ENCODE results near the gene MS4A4E. TPM values are rescaled to one million over a fixed set of nuclear protein-coding genes. Genes with fewer than 3 reads are reported as not detected.

The MS4A4E gene
- total RNA-seq, 1 donor = not detected

GRCh38 chr11:60222141-60222540, 20.8 kb downstream of the MS4A4E start:
- Histone ChIP-seq H3K9me3 (ENCODE audit: low read depth, low read length) (no peaks in the 10 kb centered on the region), H3K79me2 (ENCODE audit: insufficient read depth, low read length) (no peaks in the 10 kb centered on the region), H4K20me1 (ENCODE audit: insufficient read depth, low read length) (no peaks in the 10 kb centered on the region), H3K4me1 (ENCODE audit: insufficient read depth, low read length) (no peaks in the 10 kb centered on the region), H3K4me3 (ENCODE audit: insufficient read depth, low read length) (no peak overlapping the region), H3K36me3 (ENCODE audit: insufficient read depth, low read length) (no peaks in the 10 kb centered on the region), H3K4me2 (ENCODE audit: insufficient read depth, low read length) (no peak overlapping the region), H3K27ac (ENCODE audit: low read depth, low read length) (no peak overlapping the region), H2AFZ (ENCODE audit: low read length) (no peak overlapping the region), H3K27me3 (ENCODE audit: insufficient read depth, low read length) (no peaks in the 10 kb centered on the region)
- no peak for TF ChIP-seq CTCF (IDR thresholded peaks at IDR 0.05; ENCODE audit: extremely low read depth, low read depth, low read length)
- DNase-seq (ENCODE audit: insufficient read length, low spot score, missing footprints) = no peak

GRCh38 chr11:60221692-60222091, 21.2 kb downstream of the MS4A4E start:
- Histone ChIP-seq H2AFZ (ENCODE audit: low read length) (no peak overlapping the region), H3K27me3 (ENCODE audit: insufficient read depth, low read length) (no peaks in the 10 kb centered on the region), H3K4me2 (ENCODE audit: insufficient read depth, low read length) (no peak overlapping the region), H3K36me3 (ENCODE audit: insufficient read depth, low read length) (no peaks in the 10 kb centered on the region), H3K27ac (ENCODE audit: low read depth, low read length) (no peak overlapping the region), H3K9me3 (ENCODE audit: low read depth, low read length) (no peaks in the 10 kb centered on the region), H3K4me3 (ENCODE audit: insufficient read depth, low read length) (no peak overlapping the region), H3K4me1 (ENCODE audit: insufficient read depth, low read length) (no peaks in the 10 kb centered on the region), H3K79me2 (ENCODE audit: insufficient read depth, low read length) (no peaks in the 10 kb centered on the region), H4K20me1 (ENCODE audit: insufficient read depth, low read length) (no peaks in the 10 kb centered on the region)
- no peak for DNase-seq (ENCODE audit: insufficient read length, low spot score, missing footprints)
- no peak for TF ChIP-seq CTCF (IDR thresholded peaks at IDR 0.05; ENCODE audit: extremely low read depth, low read depth, low read length)

- no peak overlapping the region for H2AFZ ChIP-seq (ENCODE audit: low read length)
- H3K4me1 ChIP-seq (ENCODE audit: insufficient read depth, low read length) = no peaks in the 10 kb centered on the region
- no peaks in the 10 kb centered on the region for H4K20me1 ChIP-seq (ENCODE audit: insufficient read depth, low read length)
- H3K9me3 ChIP-seq (ENCODE audit: low read depth, low read length) = no peaks in the 10 kb centered on the region
- no peaks in the 10 kb centered on the region for H3K79me2 ChIP-seq (ENCODE audit: insufficient read depth, low read length)
- DNase-seq (ENCODE audit: insufficient read length, low spot score, missing footprints) = no peak
- H3K4me2 ChIP-seq (ENCODE audit: insufficient read depth, low read length) = no peak overlapping the region
- H3K27ac ChIP-seq (ENCODE audit: low read depth, low read length) = no peak overlapping the region
- H3K36me3 ChIP-seq (ENCODE audit: insufficient read depth, low read length) = no peaks in the 10 kb centered on the region
- no peak for TF ChIP-seq CTCF (IDR thresholded peaks at IDR 0.05; ENCODE audit: extremely low read depth, low read depth, low read length)
- H3K27me3 ChIP-seq (ENCODE audit: insufficient read depth, low read length) = no peaks in the 10 kb centered on the region
- H3K4me3 ChIP-seq (ENCODE audit: insufficient read depth, low read length) = no peak overlapping the region
Measured at GRCh38 chr11:60221181-60221580, 21.8 kb downstream of the MS4A4E start.

- no peak overlapping the region for H3K27ac ChIP-seq (ENCODE audit: low read depth, low read length)
- no peak overlapping the region for H3K4me3 ChIP-seq (ENCODE audit: insufficient read depth, low read length)
- H3K9me3 ChIP-seq (ENCODE audit: low read depth, low read length) = no peaks in the 10 kb centered on the region
- H3K4me1 ChIP-seq (ENCODE audit: insufficient read depth, low read length) = no peaks in the 10 kb centered on the region
- no peaks in the 10 kb centered on the region for H3K36me3 ChIP-seq (ENCODE audit: insufficient read depth, low read length)
- no peak for DNase-seq (ENCODE audit: insufficient read length, low spot score, missing footprints)
- TF ChIP-seq CTCF (IDR thresholded peaks at IDR 0.05; ENCODE audit: extremely low read depth, low read depth, low read length) = no peak
- H3K27me3 ChIP-seq (ENCODE audit: insufficient read depth, low read length) = no peaks in the 10 kb centered on the region
- no peak overlapping the region for H2AFZ ChIP-seq (ENCODE audit: low read length)
- H3K4me2 ChIP-seq (ENCODE audit: insufficient read depth, low read length) = no peak overlapping the region
- no peaks in the 10 kb centered on the region for H4K20me1 ChIP-seq (ENCODE audit: insufficient read depth, low read length)
- H3K79me2 ChIP-seq (ENCODE audit: insufficient read depth, low read length) = no peaks in the 10 kb centered on the region
Measured at GRCh38 chr11:60214386-60214785, 28.6 kb downstream of the MS4A4E start.
